ENCODE measurements around the gene DSCAM. TPM values are rescaled to one million over a fixed set of nuclear protein-coding genes. Genes with fewer than 3 reads are reported as not detected.

The DSCAM gene
- total and polyA plus RNA-seq, 10 of the 15 experiments (the other 5 are each of a cell fraction or from before 2014, with no cell fraction given), result not detected

- intact Hi-C loops (cut with micrococcal nuclease; ENCODE audit: unreplicated experiment), result no loop called here
- Histone ChIP-seq H3K79me2 (ENCODE audit: control insufficient read depth, insufficient read depth, low read length) (no peaks in the 10 kb centered on the region), H3K4me1 (ENCODE audit: control insufficient read depth, insufficient read depth, low read length) (no peaks in the 10 kb centered on the region), H3K27ac (ENCODE audit: control insufficient read depth, insufficient read depth) (no peak overlapping the region), H2AFZ (ENCODE audit: control insufficient read depth, low read depth, low read length) (no peak overlapping the region), H3K9me3 (replicated peaks; ENCODE audit: control insufficient read depth, insufficient read depth, low read length) (no peaks in the 10 kb centered on the region; the same call in 2 of the 3 replicates), H3K9ac (ENCODE audit: control insufficient read depth, insufficient read depth, low read length) (no peak overlapping the region), H3K36me3 (ENCODE audit: control insufficient read depth in 2 of 2, insufficient read depth in 2 of 2, low read length in 1 of 2) (no peaks in the 10 kb centered on the region), H3K27me3 (replicated peaks in 1 of 2; ENCODE audit: control insufficient read depth in 2 of 2, insufficient read depth in 2 of 2, low read length in 1 of 2) (no peaks in the 10 kb centered on the region), H3K4me2 (ENCODE audit: control insufficient read depth, insufficient read depth) (no peak overlapping the region), H4K20me1 (ENCODE audit: control insufficient read depth, insufficient read depth) (no peaks in the 10 kb centered on the region), H3K4me3 (no peak overlapping the region)
- no peak for FAIRE-seq
- RAD21 ChIA-PET (ENCODE audit: unreplicated experiment), result no interaction called here
- CTCF ChIA-PET, result no interaction called here
- no peak for ATAC-seq
- in situ Hi-C loops (cut with MboI), result no loop called here
- WGBS (ENCODE audit: insufficient coverage, insufficient replicate concordance, low lambda C conversion rate, missing lambda C conversion rate), result 19% methylated on average over 5 of the region's 5 CpGs
- SMC1A ChIA-PET (ENCODE audit: uncharacterized antibody, unreplicated experiment), result no interaction called here
- no TSS peak for BruUV-seq (replicated peaks)
- no peak for DNase-seq (ENCODE audit: low read depth, low spot score)
- POLR2A ChIA-PET, result no interaction called here
- no peak for TF ChIP-seq ZBTB4 (CRISPR knock-in tag; IDR thresholded peaks at IDR 0.05)
These were observed 855 bp downstream of the DSCAM start for GRCh38 chr21:40846103-40846502.

GRCh38 chr21:40845441-40845995 lies 1.4 kb downstream of the DSCAM start:
- DNase-seq (ENCODE audit: low read depth, low spot score) (no peak), FAIRE-seq (no peak), ATAC-seq (no peak)
- Histone ChIP-seq H3K9me3 (replicated peaks; ENCODE audit: control insufficient read depth, insufficient read depth, low read length) (no peaks in the 10 kb centered on the region; the same call in 2 of the 3 replicates), H3K79me2 (ENCODE audit: control insufficient read depth, insufficient read depth, low read length) (no peaks in the 10 kb centered on the region), H3K9ac (ENCODE audit: control insufficient read depth, insufficient read depth, low read length) (no peak overlapping the region), H3K27ac (ENCODE audit: control insufficient read depth, insufficient read depth) (no peak overlapping the region), H4K20me1 (ENCODE audit: control insufficient read depth, insufficient read depth) (no peaks in the 10 kb centered on the region), H3K4me1 (ENCODE audit: control insufficient read depth, insufficient read depth, low read length) (no peaks in the 10 kb centered on the region), H3K4me2 (ENCODE audit: control insufficient read depth, insufficient read depth) (no peak overlapping the region), H3K4me3 (no peak overlapping the region), H2AFZ (ENCODE audit: control insufficient read depth, low read depth, low read length) (no peak overlapping the region), H3K36me3 (ENCODE audit: control insufficient read depth in 2 of 2, insufficient read depth in 2 of 2, low read length in 1 of 2) (no peaks in the 10 kb centered on the region), H3K27me3 (replicated peaks in 1 of 2; ENCODE audit: control insufficient read depth in 2 of 2, insufficient read depth in 2 of 2, low read length in 1 of 2) (no peaks in the 10 kb centered on the region)
- WGBS (ENCODE audit: insufficient coverage, insufficient replicate concordance, low lambda C conversion rate, missing lambda C conversion rate), result 12% methylated on average over 5 of the region's 5 CpGs
- ChIA-PET SMC1A (ENCODE audit: uncharacterized antibody, unreplicated experiment) (no interaction called here), RAD21 (ENCODE audit: unreplicated experiment) (no interaction called here), POLR2A (no interaction called here), CTCF (no interaction called here)
- intact Hi-C loops (cut with micrococcal nuclease; ENCODE audit: unreplicated experiment), result no loop called here
- TF ChIP-seq SP1 (IDR thresholded peaks at IDR 0.05; ENCODE audit: low read depth, low read length) (no peak), BRCA1 (IDR thresholded peaks at IDR 0.05; ENCODE audit: low read depth, low read length) (no peak), SMC3 (IDR thresholded peaks at IDR 0.05; ENCODE audit: borderline replicate concordance, low read length) (no peak)
- BruUV-seq (replicated peaks), result no TSS peak
- in situ Hi-C loops (cut with MboI), result no loop called here

Measured in GM12878 (cell line).